GM18517 (cell line): ENCODE measurements around the gene DCAF7.
A peak's percentile ranks its signal among the peaks of the same experiment; 100 is the strongest.

Experiments used
- ATAC-seq: cut with Tn5 transposase; IDR thresholded peaks from one replicate; pipeline ENCODE4 v1.9.1; 2021; ENCODE audit warnings: mild to moderate bottlenecking, moderate library complexity; ENCODE audit not compliant: unreplicated experiment

DCAF7 gene, protein sequence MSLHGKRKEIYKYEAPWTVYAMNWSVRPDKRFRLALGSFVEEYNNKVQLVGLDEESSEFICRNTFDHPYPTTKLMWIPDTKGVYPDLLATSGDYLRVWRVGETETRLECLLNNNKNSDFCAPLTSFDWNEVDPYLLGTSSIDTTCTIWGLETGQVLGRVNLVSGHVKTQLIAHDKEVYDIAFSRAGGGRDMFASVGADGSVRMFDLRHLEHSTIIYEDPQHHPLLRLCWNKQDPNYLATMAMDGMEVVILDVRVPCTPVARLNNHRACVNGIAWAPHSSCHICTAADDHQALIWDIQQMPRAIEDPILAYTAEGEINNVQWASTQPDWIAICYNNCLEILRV

DNA sequence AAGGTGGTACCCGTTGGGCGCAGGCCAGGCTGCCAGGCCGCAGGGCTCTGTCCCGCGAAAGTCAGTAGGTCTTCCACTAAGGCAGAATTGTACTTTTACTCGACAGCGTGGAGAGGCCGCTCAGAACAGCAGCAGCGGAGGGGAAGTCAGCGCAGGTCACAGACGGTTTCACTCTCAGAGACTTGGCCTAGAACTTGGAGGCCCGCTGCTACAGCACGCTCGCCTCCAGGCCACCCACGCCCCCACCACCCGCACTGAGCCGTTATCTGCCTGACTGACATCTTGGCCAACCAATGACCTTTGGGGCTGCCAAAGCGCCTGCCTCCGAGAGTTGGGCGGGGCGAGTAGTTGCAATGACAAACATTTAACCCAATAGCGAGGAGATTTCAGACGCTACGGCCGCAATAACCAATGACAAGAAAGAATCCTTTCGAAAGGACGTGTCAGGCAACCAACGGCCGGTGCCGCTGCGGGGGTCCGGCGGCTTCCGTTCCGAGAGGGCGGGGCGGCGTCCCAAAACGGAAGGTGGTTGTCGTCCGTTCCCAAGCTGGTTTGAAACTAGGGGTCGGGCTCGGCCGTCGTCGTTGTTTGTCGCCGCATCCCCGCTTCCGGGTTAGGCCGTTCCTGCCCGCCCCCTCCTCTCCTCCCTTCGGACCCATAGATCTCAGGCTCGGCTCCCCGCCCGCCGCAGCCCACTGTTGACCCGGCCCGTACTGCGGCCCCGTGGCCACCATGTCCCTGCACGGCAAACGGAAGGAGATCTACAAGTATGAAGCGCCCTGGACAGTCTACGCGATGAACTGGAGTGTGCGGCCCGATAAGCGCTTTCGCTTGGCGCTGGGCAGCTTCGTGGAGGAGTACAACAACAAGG, at the start of gene DCAF7:
Gene DCAF7, plus strand, starts transcription at position 532 of the 871 bp plus-strand sequence. Its CDS starts 201 bp downstream, at position 733.
- peak; percentile 93 for ATAC-seq

DNA sequence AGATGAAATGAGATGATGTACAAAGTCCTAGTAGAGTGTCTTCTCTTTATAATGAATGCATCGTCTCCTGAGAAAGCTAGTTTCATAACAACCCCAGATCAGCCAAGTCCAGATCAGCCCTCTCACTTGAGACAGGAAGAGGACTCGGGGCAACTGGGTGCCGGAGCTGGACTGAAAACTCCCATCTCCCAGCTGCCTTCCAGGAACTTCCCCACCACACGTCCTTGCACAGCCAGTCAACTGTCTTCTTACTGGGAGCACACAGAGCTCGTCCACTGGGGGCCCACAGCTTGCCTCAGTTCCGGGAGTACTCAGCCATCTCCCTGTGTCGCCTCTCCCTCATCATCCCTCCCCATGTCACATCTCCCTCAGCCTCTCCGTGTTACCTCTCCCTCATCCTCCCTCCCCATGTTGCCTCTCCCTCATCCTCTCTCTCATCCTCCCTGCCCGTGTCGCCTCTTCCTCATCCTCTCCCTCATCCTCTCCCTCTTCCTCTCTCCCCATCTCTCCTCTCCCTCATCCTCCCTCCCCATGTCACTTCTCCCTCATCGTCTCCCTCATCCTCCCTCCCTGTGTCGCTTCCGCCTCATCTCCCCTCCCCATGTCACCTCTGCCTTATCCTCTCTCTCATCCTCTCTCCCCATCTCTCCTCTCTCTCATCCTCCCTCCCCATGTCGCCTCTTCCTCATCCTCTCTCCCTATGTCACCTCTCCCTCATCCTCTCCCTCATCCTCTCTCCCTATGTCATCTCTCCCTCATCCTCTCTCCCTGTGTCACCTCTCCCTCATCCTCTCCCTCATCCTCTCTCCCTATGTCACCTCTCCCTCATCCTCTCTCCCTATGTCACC, 49.5 kb upstream of the DCAF7 start:
- ATAC-seq = no peak

DNA sequence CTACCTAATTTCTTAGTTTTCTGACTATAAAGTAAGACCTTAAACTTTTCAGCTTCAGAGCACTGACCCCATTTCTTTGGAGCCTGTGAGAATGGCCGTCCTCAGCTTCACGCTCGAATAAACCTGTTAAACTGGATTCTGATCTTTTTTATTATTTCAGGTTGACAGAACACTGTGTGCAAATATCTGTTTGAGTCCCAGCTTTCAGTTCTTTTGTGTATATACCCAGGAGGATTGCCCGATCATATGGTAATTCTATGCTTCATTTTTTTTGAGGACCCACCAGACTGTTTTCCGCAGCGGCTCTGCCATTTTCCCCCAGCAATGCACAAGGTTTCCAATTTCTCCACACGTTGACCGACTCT, 47.0 kb upstream of the DCAF7 start:
- ATAC-seq = no peak

DNA sequence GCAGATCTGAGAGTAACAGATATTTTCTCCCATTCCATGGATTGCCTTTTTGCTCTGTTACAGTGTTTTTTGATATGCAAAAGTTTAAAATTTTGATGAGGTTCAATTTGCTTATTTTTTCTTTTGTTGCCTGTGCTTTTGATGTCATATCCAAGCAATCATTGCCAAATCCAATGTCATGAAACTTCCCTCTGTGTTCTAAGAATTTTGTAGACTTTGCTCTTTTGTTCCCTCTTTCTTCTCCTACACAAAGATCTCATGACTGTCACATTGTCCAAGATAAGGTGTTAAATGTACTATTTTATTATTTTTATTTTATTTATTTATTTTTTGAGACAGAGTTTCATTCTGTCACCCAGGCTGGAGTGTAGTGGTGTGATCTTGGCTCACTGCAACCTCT, 46.0 kb upstream of the DCAF7 start:
- ATAC-seq = no peak

DNA sequence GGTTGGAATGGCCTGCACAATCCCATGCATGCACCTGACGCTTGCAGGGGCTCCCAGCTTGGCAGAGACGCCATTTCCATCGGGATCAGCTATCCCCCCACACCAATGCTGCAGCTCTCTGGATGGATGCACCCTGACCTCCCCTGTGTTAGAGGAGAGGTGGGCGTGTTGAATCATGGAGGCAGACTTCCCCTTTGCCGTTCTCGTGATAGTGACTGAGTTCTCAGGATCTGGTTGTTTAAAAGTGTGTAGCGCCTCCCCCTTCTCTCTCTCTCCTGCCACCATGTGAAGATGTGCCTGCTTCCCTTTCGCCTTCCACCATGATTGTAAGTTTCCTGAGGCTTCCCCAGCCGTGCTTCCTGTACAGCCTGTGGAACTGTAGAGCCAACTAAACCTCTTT, 44.9 kb upstream of the DCAF7 start:
- no peak for ATAC-seq

DNA sequence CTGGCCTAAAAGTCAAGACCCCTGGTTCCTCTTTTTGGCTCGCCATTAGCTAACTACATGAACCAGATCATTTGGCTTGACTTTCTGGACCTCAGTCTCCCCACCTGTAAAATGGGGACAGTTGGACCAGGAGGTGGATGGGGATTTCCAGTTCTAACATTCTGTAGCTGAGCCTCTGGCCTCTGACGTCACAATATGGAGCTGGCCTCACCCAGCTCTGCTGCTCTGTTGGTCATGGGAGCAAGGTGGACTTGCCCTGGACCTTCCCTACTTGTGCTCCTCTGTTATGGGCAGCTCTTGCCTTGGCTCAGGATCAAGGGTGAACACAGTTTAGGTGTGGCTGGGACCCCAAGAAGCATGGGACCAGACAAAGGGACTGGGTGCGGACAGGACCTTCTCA, 43.6 kb upstream of the DCAF7 start:
- no peak for ATAC-seq

DNA sequence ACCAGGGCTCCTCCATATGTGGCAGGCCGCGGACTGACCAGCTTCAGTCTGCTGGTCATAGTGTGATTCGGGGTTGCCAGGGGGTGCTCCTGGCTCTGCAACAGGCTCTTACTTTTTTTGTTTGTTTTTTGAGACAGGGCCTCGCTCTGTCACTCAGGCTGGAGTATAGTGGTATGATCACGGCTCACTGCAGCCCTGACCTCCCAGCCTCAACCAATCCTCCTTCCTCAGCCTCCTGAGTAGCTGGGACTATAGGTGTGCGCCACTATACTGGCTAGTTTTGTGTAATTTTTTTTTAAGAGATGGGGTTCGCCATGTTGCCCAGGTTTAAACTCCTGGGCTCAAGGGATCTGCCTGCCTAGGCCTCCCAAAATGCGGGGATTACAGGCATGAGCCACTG, 38.9 kb upstream of the DCAF7 start:
- ATAC-seq = no peak

DNA sequence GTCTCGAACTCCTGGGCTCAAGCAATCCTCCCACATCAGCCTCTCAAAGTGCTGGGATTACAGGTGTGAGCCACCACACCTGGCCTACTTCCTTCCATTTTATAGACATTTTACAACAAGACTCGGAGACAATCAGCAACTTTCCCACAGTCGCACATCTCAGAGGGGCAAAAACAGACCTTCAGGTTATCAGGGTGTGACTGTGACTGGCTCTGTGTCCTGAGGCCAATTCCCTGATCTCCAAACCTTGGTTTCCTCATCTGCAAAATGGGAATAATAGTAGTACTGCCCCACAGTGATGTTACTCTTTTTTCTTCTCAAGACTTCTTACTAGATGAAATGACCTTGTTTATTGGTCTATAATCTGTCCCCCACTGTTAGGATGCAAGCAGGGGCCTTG, 37.9 kb upstream of the DCAF7 start:
- ATAC-seq = no peak

DNA sequence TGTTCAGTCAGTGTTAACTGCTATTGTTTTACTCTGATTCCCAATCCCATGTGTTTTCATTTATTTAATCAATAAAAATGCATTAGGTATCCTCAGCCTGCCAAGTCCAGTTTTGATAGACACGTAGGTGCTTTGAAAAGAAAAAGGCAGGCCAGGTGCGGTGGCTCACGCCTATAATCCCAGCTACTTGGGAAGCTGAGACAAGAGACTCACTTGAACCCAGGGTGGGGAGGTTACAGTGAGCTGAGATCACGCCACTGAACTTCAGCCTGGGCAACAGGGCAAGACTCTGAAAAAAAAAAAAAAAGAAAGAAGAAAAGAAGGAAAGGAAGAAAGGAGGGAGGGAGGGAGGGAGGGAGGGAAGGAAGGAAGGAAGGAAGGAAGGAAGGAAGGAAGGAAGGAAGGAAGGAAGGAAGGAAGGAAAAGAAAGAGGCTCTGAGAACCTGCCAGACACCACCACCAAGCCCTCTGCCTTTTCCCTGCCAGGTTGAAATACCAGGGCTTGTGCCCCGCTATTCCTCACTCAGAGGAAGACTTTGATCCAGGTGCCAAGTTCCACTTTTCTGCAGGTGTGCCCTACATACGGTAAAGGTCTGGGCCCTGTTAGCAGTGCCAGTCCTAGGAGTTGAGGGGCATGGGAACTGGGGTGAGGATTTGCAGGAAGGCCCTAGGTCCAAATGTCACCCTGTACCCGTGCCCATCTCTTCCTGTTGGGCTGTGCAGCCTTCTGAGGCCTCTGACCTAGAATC, 37.2 kb upstream of the DCAF7 start:
- ATAC-seq = no peak

DNA sequence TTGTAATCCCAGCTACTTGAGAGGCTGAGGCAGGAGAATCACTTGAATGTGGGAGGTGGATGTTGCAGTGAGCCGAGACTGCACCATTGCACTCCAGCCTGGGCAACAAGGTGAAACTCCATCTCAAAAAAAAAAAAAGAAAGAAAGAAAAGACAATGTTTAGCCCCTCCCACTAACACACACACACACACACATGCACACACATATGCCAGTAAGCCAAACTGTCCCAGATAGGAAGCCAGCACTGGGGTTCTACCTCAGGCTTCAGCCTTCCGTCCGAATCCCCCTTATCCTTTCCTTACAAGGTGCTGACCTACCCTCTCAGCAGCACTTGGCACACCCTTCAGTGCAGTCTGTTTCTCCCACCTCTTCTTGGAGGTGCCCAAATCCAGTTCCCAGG, 35.8 kb upstream of the DCAF7 start:
- ATAC-seq = no peak

DNA sequence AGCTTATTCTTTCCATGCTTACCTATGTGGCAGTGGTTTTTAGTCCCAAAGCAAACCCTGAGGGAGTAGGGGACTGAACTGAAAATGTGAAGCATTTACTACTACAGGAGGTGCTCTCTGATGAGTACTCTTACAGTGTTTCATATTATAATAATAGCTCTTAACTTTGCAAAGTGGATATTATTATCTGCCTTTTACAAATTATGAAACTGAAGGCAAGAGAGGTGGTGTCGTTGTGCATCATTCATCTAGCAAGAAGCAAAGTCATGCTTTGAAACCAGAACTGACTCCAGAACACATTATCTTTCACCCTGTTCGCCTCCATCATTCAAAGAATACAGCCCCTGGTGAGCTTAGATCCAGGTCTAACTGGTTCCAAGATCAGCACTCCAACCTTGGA, 35.3 kb upstream of the DCAF7 start:
- no peak for ATAC-seq

DNA sequence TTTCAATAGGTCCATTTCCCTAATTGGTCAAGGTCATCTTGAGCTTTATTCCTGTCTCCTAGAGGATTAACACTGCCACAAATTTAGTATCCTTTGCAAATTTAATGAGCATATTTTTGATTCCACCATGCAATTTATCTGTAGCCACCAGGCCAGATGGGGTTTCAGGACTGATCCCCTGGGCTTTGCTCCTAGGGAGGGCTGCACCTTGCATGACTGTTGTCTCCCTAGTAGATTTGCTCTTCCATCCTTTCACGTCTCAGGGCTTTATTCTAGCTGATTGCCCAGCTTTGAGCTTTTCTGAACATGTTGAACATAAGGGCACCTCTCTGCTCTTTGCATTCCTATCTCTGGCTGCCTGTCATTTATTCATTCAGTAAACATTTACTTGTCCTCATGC, 34.9 kb upstream of the DCAF7 start:
- no peak for ATAC-seq

DNA sequence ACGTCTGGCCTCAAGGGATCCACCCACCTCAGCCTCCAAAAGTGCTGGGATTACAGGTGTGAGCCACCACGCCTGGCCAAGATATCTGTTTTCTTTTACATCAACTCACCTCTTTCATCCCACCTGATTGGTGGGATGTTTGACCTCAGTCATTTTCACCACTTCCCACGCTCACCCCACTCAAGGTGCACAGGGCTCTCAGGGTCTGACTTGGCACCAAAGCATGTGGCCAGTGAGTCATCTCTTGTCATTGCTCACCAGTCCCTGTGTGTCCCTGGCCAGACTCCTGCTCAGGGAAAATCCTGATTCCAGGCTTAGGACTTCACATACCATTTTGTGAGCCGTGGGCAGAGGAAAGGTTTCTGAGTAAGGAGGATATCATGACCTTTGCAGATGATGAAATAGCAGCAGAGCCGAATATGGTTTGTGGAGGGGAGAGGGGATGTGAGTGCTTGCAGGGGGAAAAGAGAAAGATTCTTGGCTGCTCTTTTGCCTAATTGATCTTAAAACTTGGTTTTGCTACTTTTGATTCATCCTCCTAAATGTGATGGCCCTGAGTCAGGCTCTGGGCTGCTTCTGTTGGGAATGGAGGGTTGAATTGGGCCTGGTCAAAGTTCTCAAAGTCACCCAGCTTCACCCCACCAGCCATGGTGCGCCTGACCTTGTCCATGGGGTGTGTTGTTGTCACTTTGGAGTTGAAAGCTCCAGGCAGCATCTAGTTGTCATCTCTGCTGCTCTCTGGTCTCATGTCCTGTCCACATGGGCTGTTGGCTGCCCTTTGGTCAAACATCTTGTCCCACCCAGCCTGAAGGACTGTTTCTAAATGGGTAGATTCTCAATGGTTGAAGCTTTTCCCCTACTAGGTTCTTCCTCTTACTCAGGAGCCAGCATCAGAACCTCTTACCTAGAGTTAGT, 33.1 kb upstream of the DCAF7 start:
- ATAC-seq = no peak

DNA sequence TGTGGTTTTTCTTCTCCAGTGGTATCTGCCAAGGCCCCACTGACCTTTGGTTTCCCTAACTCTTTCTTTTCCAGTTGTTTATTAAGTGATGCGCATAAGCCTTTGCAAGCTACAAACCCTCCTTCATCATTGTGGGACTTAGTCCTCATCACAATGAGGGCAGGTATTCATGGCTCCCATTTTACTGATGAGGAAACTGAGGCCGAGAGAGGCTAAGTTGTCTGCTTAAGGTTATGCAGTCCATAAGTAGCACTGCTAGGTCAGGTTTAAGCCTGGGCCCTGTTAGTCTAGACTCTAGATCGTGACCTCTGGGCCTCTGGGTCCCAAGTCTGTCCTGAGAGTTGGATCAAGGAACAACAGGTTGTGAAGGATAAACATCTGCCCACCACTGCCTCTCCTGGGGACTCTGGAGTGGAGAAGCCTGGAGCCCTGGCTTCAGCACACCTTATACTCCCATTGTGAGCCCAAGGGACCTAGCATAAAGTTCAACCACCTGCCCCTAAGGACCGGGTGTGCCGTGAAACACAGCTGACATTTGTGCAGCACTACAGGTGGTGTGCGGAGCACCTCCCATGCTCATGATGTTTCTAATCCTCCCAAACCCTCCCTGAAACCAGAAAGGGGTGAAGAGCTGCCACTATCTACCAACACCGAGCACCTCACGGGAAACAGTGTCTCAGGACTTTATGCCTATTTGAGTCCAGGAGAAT, 32.3 kb upstream of the DCAF7 start:
- ATAC-seq = no peak

DNA sequence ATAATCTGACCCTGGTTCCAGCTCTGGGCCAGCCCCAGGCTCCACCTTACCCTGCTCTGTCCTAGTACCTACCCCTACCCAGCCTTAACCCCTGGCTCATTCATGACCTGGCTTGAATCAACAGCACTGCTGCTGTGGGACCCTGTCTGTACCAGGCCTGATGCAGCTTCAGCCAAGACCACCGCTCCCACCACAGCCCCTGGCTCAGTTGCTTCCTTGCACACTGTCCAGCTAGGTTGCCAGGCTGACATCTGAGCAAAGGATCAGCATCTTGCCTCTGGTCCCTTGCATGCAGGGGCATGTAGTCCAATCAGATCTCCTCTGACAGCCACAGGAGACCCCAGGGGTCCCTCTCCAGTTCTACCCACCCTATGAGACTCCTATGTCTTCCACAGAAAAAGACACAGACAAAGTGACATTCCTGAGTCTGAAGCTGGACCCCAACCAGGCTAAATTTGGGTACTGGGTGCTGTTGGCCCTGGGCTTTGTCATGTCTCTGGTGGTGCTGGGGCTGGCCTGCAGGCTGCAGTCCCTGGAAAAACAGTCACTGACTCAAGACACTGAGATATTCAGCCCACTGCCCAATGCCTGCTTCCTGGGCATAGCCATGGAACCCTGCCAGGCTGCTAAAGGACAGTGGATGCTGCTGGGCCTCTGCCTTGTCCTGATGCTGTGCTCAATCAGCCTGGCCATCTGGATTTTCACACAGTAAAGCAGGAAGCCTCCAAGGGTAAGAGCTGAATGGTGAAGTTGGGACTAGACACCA, 31.0 kb upstream of the DCAF7 start:
- ATAC-seq = no peak

DNA sequence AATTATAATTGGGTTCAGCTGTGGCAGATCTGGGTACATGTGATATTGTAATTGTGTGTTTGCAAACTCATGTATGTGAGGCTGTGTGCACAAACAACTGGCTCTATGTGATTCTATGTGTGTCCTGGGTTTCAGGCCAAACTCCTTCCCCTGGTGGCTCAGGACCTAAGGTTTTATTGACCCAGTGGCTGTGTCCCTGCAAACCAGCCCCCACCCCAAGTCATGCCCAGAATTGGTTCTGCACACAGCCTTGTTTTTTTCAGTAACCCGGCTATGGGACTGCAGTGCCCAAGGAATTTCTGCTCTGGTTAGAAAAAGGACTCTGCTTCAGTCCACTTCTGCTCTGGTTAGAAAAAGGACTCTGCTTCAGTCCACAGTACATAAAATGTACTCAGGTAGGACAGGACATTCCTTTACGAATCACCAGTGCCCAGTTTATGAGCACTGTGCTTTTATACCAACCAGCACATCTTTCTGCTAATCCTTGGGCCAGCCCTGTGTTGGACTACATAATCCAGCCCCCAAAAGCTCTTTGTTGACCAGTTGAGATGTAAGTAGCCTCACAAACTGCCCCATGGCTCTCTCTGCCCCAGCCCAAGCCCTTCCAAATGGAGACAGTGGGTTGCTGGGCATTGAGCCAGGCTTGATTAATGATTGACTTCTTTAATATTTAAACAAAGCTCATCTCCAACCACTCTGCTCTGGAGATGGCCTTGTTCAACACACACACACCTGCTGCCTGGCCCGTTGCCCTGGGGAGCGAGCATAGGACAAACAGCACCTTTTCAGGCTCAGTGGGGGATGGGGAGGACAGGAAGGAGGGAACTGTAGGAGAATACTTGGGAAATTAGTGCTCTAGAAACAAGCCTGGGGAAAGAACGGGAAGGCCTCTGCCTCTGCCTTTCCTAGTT, 30.1 kb upstream of the DCAF7 start:
- ATAC-seq = no peak

DNA sequence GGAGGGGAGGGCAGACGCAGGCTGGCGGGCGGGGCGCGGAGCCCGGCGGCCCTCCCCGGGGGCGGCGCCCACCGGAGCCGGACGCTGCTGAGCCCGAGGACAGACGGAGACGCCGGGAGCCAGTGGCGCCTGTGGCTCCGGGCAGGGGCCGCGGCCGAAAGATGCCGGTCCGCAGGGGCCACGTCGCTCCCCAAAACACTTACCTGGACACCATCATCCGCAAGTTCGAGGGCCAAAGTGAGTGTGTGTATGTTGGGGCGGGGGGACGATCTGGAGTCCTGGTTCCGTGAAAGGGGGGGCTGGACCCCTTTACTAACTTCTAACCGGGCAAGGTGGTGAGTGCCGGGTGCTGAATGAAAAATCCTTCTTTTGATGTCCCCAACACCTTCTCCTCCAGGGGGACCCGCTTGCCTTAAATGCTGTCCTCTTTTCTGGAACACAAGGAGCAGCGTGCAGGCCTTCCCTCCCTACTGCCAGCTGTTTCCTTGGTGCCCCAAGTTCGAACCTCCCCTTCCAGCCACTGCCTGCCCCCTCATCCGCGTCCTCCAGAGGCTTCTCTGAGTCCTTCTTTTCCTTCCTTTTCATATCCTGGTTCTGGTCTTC, 26.9 kb upstream of the DCAF7 start, which contains the start of gene KCNH6:
Gene KCNH6, plus strand, starts transcription at position 106 of the 603 bp plus-strand sequence. Its CDS starts 56 bp downstream, at position 162.
- ATAC-seq = no peak
